ENCODE measurements around the gene TNFRSF14.

DNA sequence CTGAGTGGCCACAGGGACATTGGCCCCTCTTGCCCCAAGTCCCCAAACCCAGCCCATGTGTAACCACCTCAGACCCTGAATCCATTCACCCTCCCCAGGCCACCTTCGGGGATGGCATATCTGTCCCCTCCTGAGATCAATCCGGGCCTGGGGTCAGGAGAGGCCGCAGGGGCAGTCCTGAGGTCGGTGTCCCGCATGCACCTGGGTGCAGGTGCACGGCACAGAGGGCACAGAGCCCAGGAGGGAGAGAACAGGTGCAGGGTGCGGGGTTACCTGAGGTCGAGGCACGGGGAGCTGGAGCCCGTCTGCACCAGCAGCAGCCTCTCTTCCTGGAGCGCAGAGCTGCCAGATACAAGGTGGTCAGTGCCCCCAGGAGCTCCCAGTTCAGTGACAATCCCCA, 46.6 kb upstream of the TNFRSF14 start:
- no peak for TF ChIP-seq POLR2A (IDR thresholded peaks at IDR 0.05; ENCODE audit: low read depth, low read length)
- no peak for TF ChIP-seq POLR2AphosphoS5 (IDR thresholded peaks at IDR 0.05; ENCODE audit: low read depth, low read length)
